Suprapubic skin (tissue), 4 donors: ENCODE results near the gene CLC.

Experiments
- CTCF ChIP-seq, 2 donors: fragments of 200-600 bp in 1 of 2; fragments of 450-650 bp in 1 of 2; sonication (generic) in 1 of 2; IDR thresholded peaks; one replicate each; pipeline ENCODE4 v1.5.1; 2016 to 2019; ENCODE audit warnings: antibody characterized with exemption in 2 of 2, mild to moderate bottlenecking in 1 of 2, moderate library complexity in 1 of 2
- EP300 ChIP-seq: sonication (generic); formaldehyde crosslinking; IDR thresholded peaks from one replicate; pipeline ENCODE4 v1.6.1; 2017; ENCODE audit warnings: antibody characterized with exemption
- POLR2A ChIP-seq, 2 donors: fragments of 450-650 bp; IDR thresholded peaks; one replicate each; pipeline ENCODE4 v1.6.1; 2017; ENCODE audit warnings: antibody characterized with exemption in 2 of 2, mild to moderate bottlenecking in 2 of 2, moderate library complexity in 2 of 2
- POLR2AphosphoS5 ChIP-seq, 3 donors: sonication (generic); formaldehyde crosslinking; IDR thresholded peaks; one replicate each; pipeline ENCODE4 v1.6.1; 2017; ENCODE audit warnings: antibody characterized with exemption in 3 of 3

GRCh38 chr19:39780894-39781293, 43.1 kb upstream of the CLC start:
- TF ChIP-seq CTCF (IDR thresholded peaks at IDR 0.05) (no peak), POLR2AphosphoS5 (IDR thresholded peaks at IDR 0.05) (no peak), POLR2A (IDR thresholded peaks at IDR 0.05) (no peak), EP300 (no peak)
